HCT116 (cell line): Measurements from ENCODE around the gene ZNF14. TPM values are rescaled to one million over a fixed set of nuclear protein-coding genes. Genes with fewer than 3 reads are reported as not detected.

Source experiments
- ATAC-seq: fragments of 200-7000 bp; cut with Tn5 transposase; 2 replicates; pipeline ENCODE4 v1.9.1; 2020; ENCODE audit warnings: mild to moderate bottlenecking, moderate library complexity
- BruUV-seq: library from RNA; stranded (reverse); fragments of 400-500 nt; replicated peaks from 2 replicates; lab custom pipeline; 2021; lab: Mats Ljungman, UMichigan
- CTCF ChIA-PET: fragments of 300-600 bp; sonication (Branson Sonifier 250); formaldehyde crosslinking; loops from one replicate; lab custom pipeline; 2021; ENCODE audit warnings: antibody characterized with exemption; lab: Charles Lee
- POLR2A ChIA-PET: fragments of 300-600, 350-600 bp; sonication (Branson Sonifier 250); formaldehyde crosslinking; loops from one replicate; lab custom pipeline; 2021; ENCODE audit warnings: antibody characterized with exemption; lab: Charles Lee
- RAD21 ChIA-PET, 2 experiments: fragments of 300-600 bp; sonication (Branson Sonifier 250); formaldehyde crosslinking; loops; one replicate each; lab custom pipeline; 2023; ENCODE audit warnings: low total read pairs in 2 of 2; ENCODE audit not compliant: uncharacterized antibody in 2 of 2, unreplicated experiment in 2 of 2, low non-redundant PET in 1 of 2; lab: Charles Lee
- DNase-seq: peaks from one replicate; pipeline ENCODE4 v3.0.0-alpha.2; 2010; ENCODE audit warnings: low read depth, low spot score
- H2AFZ ChIP-seq: fragments of 200-600 bp; shearing (Covaris generic), sonication (generic); 2 replicates; pipeline ENCODE4 v1.6.1; 2017; ENCODE audit warnings: low read depth, mixed run types, mixed read lengths, antibody characterized with exemption, low read length; ENCODE audit not compliant: poor library complexity, severe bottlenecking
- H3K27ac ChIP-seq: 2 replicates; pipeline ENCODE4 v1.5.1; 2012; ENCODE audit warnings: low read depth, low read length
- H3K27me3 ChIP-seq: fragments of 200-600 bp; sonication (generic); 2 replicates; pipeline ENCODE4 v1.6.1; 2016; ENCODE audit warnings: mixed run types, low read length, mixed read lengths; ENCODE audit not compliant: insufficient read depth
- H3K36me3 ChIP-seq, 2 experiments: fragments of 200-500 bp in 1 of 2; fragments of 200-600 bp in 1 of 2; sonication (Bioruptor generic) in 1 of 2; sonication (generic) in 1 of 2; 2 replicates each; pipeline versions ENCODE4 v1.5.1 to v1.6.1; 2014 to 2016; ENCODE audit warnings: low read length in 2 of 2, inconsistent platforms in 1 of 2, mixed read lengths in 1 of 2, mixed run types in 1 of 2; ENCODE audit not compliant: insufficient read depth in 2 of 2, control insufficient read depth in 1 of 2
- H3K4me1 ChIP-seq, 2 experiments: fragments of 200-600 bp in 1 of 2; sonication (generic) in 1 of 2; 2 replicates each; pipeline versions ENCODE4 v1.5.1 to v1.6.1; 2012 to 2017; ENCODE audit warnings: low read length in 2 of 2, inconsistent platforms in 1 of 2, mild to moderate bottlenecking in 1 of 2, mixed read lengths in 1 of 2, mixed run types in 1 of 2, moderate library complexity in 1 of 2; ENCODE audit not compliant: insufficient read depth in 2 of 2, control insufficient read depth in 1 of 2
- H3K4me2 ChIP-seq: fragments of 200-600 bp; sonication (generic); 2 replicates; pipeline ENCODE4 v1.6.1; 2017; ENCODE audit warnings: mixed run types, low read length, mixed read lengths
- H3K4me3 ChIP-seq, 2 experiments: fragments of 200-600 bp in 1 of 2; sonication (generic) in 1 of 2; replicated peaks in 1 of 2; 2 replicates each; pipeline ENCODE4 v1.5.1; 2011 to 2016; ENCODE audit warnings: low read length in 2 of 2, control low read depth in 1 of 2, low read depth in 1 of 2, mild to moderate bottlenecking in 1 of 2, mixed read lengths in 1 of 2, mixed run types in 1 of 2
- H3K79me2 ChIP-seq: fragments of 200-600 bp; sonication (generic); 2 replicates; pipeline ENCODE4 v1.6.1; 2017; ENCODE audit warnings: mild to moderate bottlenecking, mixed run types, low read length, moderate library complexity, mixed read lengths; ENCODE audit not compliant: insufficient read depth
- H3K9ac ChIP-seq: fragments of 200-600 bp; sonication (generic); 2 replicates; pipeline ENCODE4 v1.6.1; 2016; ENCODE audit warnings: low read length, mixed read lengths
- H3K9me2 ChIP-seq: fragments of 200-600 bp; sonication (generic), shearing (Covaris generic); 2 replicates; pipeline ENCODE4 v1.6.1; 2017; ENCODE audit warnings: mixed run types, mild to moderate bottlenecking, moderate library complexity; ENCODE audit not compliant: insufficient read depth
- H3K9me3 ChIP-seq, 2 experiments: fragments of 200-500 bp in 1 of 2; fragments of 200-600 bp in 1 of 2; sonication (Bioruptor generic) in 1 of 2; sonication (generic) in 1 of 2; 2 replicates each; pipeline ENCODE4 v1.6.1; 2014 to 2017; ENCODE audit warnings: low read length in 2 of 2, mixed read lengths in 2 of 2, inconsistent platforms in 1 of 2, low read depth in 1 of 2, mild to moderate bottlenecking in 1 of 2, mixed run types in 1 of 2, moderate library complexity in 1 of 2; ENCODE audit not compliant: control insufficient read depth in 1 of 2, insufficient read depth in 1 of 2
- H4K20me1 ChIP-seq: fragments of 200-600 bp; sonication (generic), shearing (Covaris generic); 2 replicates; pipeline ENCODE4 v1.6.1; 2017; ENCODE audit warnings: mixed run types, mild to moderate bottlenecking, moderate library complexity; ENCODE audit not compliant: insufficient read depth
- CBX3 ChIP-seq: IDR thresholded peaks from 2 replicates; pipeline ENCODE4 v1.6.1; 2012; ENCODE audit warnings: low read depth
- CEBPB ChIP-seq: IDR thresholded peaks from 2 replicates; pipeline ENCODE4 v1.6.1; 2012; ENCODE audit warnings: low read depth
- EGR1 ChIP-seq: IDR thresholded peaks from 2 replicates; pipeline ENCODE4 v1.6.1; 2012; ENCODE audit warnings: low read depth
- EZH2 ChIP-seq: fragments of 200-600 bp; sonication (generic); IDR thresholded peaks from 2 replicates; pipeline ENCODE4 v1.6.1; 2017; ENCODE audit warnings: antibody characterized with exemption, mixed run types
- EZH2phosphoT487 ChIP-seq: fragments of 200-600 bp; IDR thresholded peaks from 2 replicates; pipeline ENCODE4 v1.6.1; 2018; ENCODE audit warnings: antibody characterized with exemption, borderline replicate concordance
- REST ChIP-seq: IDR thresholded peaks from 2 replicates; pipeline ENCODE4 v1.6.1; 2012; ENCODE audit warnings: low read depth
- SRF ChIP-seq: IDR thresholded peaks from 2 replicates; pipeline ENCODE4 v1.6.1; 2012; ENCODE audit warnings: low read depth
- TCF7L2 ChIP-seq: IDR thresholded peaks from 2 replicates; pipeline ENCODE4 v1.7.0; 2011; ENCODE audit warnings: borderline replicate concordance, inconsistent platforms; ENCODE audit not compliant: insufficient read depth, insufficient read length; ENCODE audit errors: extremely low read depth
- ZBTB33 ChIP-seq: IDR thresholded peaks from 2 replicates; pipeline ENCODE4 v1.6.1; 2011; ENCODE audit warnings: mild to moderate bottlenecking, low read length, moderate library complexity; ENCODE audit not compliant: insufficient replicate concordance; ENCODE audit errors: extremely low read depth
- ZFX ChIP-seq: fragments of 450-650 bp; IDR thresholded peaks from 2 replicates; pipeline ENCODE4 v1.6.1; 2017
- intact Hi-C: fragments of 100-400 bp; cut with micrococcal nuclease; formaldehyde crosslinking; loops from 2 replicates; pipeline ENCODE4 v1.10.0; 2022
- total RNA-seq: library from RNA; stranded (reverse); gene quantifications from one replicate; pipeline ENCODE4 v1.2.1, GENCODE V29; 2021; ENCODE audit not compliant: unreplicated experiment
- TF ChIP-seq, protein P1 (sequence below), 3 experiments: fragments of 200-600 bp in 1 of 3; sonication (generic) in 1 of 3; IDR thresholded peaks in 2 of 3; conservative IDR thresholded peaks in 1 of 3; 2 replicates each; pipeline ENCODE4 v1.5.1; 2012 to 2017; ENCODE audit warnings: low read depth in 2 of 3, low read length in 2 of 3, antibody characterized with exemption in 1 of 3, borderline replicate concordance in 1 of 3, control low read depth in 1 of 3, mild to moderate bottlenecking in 1 of 3, mixed read lengths in 1 of 3, mixed run types in 1 of 3, moderate library complexity in 1 of 3; ENCODE audit not compliant: insufficient read depth in 1 of 3
- TF ChIP-seq, protein P2 (sequence below): IDR thresholded peaks from 2 replicates; pipeline ENCODE4 v1.6.1; 2012

The ZNF14 gene
- total RNA-seq, 1 experiment from 2014 or later, result 4.8 TPM

DNA sequence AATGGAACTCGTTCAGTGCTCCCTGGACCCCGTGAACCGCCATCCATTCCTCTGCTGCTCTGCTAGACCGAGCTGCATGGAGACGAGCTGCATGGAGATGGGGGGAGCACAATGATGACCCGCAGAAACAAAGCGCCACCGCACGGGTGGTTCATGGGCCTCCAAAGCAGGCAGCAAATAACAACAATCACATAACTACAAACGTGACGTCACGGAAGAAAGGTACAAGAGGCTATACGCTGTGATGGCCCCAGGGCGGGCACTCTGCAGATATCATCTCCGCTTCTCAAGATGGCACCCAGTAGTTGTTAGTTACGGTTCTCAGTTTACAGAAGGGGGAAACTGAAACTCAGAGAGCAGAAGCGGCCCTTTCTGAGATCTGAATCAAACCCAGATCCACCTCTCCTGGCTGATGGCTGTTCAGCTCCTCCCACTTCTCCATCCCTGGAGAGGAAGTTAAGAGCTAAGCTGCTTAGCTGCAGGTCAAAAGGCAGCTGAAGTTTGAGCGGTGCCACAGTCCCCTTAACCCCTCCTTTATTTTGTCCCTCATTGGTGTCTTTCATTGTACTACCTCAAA is 71.1 kb downstream of the ZNF14 start:
- no peak overlapping the region for H3K27ac ChIP-seq
- ChIA-PET POLR2A (no interaction called here), CTCF (no interaction called here), RAD21 (no interaction called here)
- no peaks in the 10 kb centered on the region for H4K20me1 ChIP-seq
- H3K9me3 ChIP-seq, result no peaks in the 10 kb centered on the region
- H2AFZ ChIP-seq, result no peak overlapping the region
- peak overlapping the region; percentile 91 for H3K4me2 ChIP-seq
- no peaks in the 10 kb centered on the region for H3K27me3 ChIP-seq
- no peak for ATAC-seq
- DNase-seq, result no peak
- intact Hi-C loops, result no loop called here
- no TSS peak for BruUV-seq
- peaks cover 8 to 33% of the 10 kb centered on the region in 2 experiments; a peak in 3 of 4 replicates for H3K4me1 ChIP-seq
- peak overlapping the region; percentile 95 for H3K9ac ChIP-seq
- H3K36me3 ChIP-seq, result peaks cover 22 to 34% of the 10 kb centered on the region in 2 experiments
- TF ChIP-seq, protein P1, sequence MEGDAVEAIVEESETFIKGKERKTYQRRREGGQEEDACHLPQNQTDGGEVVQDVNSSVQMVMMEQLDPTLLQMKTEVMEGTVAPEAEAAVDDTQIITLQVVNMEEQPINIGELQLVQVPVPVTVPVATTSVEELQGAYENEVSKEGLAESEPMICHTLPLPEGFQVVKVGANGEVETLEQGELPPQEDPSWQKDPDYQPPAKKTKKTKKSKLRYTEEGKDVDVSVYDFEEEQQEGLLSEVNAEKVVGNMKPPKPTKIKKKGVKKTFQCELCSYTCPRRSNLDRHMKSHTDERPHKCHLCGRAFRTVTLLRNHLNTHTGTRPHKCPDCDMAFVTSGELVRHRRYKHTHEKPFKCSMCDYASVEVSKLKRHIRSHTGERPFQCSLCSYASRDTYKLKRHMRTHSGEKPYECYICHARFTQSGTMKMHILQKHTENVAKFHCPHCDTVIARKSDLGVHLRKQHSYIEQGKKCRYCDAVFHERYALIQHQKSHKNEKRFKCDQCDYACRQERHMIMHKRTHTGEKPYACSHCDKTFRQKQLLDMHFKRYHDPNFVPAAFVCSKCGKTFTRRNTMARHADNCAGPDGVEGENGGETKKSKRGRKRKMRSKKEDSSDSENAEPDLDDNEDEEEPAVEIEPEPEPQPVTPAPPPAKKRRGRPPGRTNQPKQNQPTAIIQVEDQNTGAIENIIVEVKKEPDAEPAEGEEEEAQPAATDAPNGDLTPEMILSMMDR (IDR thresholded peaks at IDR 0.05 in 2 of 3, conservative IDR thresholded peaks at IDR 0.05 in 1 of 3; ENCODE audit: borderline replicate concordance in 1 of 3, insufficient read depth in 1 of 3, low read depth in 2 of 3, low read length in 2 of 3), result no peak
- TF ChIP-seq CBX3, result no peak
- no peak for TF ChIP-seq TCF7L2
- TF ChIP-seq, protein P2, sequence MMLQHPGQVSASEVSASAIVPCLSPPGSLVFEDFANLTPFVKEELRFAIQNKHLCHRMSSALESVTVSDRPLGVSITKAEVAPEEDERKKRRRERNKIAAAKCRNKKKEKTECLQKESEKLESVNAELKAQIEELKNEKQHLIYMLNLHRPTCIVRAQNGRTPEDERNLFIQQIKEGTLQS, result no peak
- no peak for TF ChIP-seq EZH2
- TF ChIP-seq EGR1, result no peak
- TF ChIP-seq CEBPB, result no peak
- TF ChIP-seq ZBTB33, result no peak
- no peak for TF ChIP-seq EZH2phosphoT487
- no peak for TF ChIP-seq REST
- no peak for TF ChIP-seq SRF
- no peak for TF ChIP-seq ZFX
- no peaks in the 10 kb centered on the region for H3K9me2 ChIP-seq
- H3K4me3 ChIP-seq, result peak overlapping the region; percentile 70 to 96
- H3K79me2 ChIP-seq, result peaks cover 41% of the 10 kb centered on the region
